ENCODE results near the gene TMEM138. TPM values are rescaled to one million over a fixed set of nuclear protein-coding genes. Genes with fewer than 3 reads are reported as not detected.

Gene TMEM138
- total RNA-seq, 2 donors from 2014 or later, result 17.9 to 35.4 TPM

DNA sequence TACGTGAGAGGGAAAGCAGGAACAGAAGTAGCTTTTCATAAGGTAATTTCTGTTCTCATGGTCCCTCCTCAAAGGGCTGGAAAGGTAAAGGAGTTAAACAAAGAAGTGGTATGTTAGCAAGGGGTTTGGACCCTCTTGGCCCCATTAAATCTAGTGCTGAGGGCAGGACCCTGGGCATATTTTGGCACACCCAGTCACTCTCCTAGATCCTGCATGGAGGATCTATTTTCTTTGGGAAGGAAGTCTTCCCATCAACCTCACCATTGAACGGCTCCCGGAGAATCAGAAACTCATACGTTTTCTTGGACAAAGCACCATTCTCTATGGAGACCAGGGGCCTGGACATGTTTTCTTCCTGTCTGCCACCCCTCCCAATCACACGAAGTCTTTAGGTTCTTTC lies 41.9 kb downstream of the TMEM138 start:
- Histone ChIP-seq H3K36me3 (peaks cover 7 to 18% of the 10 kb centered on the region in 2 donors), H3K27ac (no peak overlapping the region), H3K27me3 (replicated peaks; ENCODE audit: insufficient read depth) (no peaks in the 10 kb centered on the region), H3K9me3 (no peaks in the 10 kb centered on the region), H3K4me3 (no peak overlapping the region), H3K4me1 (replicated peaks) (peaks cover 3% of the 10 kb centered on the region)
- intact Hi-C loops (cut with DNase I), result no loop called here
- WGBS, result 53% methylated on average over 5 of the region's 5 CpGs
- no peak for DNase-seq (ENCODE audit: low spot score)
- no peak for TF ChIP-seq POLR2AphosphoS5 (IDR thresholded peaks at IDR 0.05)
- TF ChIP-seq POLR2A (IDR thresholded peaks at IDR 0.05), result no peak
- TF ChIP-seq, protein P1, sequence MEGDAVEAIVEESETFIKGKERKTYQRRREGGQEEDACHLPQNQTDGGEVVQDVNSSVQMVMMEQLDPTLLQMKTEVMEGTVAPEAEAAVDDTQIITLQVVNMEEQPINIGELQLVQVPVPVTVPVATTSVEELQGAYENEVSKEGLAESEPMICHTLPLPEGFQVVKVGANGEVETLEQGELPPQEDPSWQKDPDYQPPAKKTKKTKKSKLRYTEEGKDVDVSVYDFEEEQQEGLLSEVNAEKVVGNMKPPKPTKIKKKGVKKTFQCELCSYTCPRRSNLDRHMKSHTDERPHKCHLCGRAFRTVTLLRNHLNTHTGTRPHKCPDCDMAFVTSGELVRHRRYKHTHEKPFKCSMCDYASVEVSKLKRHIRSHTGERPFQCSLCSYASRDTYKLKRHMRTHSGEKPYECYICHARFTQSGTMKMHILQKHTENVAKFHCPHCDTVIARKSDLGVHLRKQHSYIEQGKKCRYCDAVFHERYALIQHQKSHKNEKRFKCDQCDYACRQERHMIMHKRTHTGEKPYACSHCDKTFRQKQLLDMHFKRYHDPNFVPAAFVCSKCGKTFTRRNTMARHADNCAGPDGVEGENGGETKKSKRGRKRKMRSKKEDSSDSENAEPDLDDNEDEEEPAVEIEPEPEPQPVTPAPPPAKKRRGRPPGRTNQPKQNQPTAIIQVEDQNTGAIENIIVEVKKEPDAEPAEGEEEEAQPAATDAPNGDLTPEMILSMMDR (IDR thresholded peaks at IDR 0.05), result no peak

DNA sequence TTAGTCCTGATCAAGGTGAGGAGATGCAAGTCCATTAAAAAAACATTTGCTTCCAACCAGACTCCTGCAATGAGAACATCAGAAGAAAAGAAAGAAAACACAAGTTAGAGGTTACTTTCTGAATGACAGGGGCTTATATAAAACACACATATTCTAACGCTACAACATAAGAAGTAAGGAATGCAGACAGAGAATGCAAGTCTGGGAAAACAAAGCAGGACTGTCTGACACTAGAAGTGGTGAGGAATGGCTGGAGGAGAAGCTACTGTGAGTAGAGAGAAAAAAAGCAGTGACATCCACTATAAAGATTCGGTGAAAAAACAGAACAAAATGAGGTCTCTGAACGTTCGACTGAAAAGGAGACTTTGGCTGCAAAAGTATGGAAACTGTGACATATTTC lies 42.5 kb downstream of the TMEM138 start:
- no peak for DNase-seq (ENCODE audit: low spot score)
- H3K4me3 ChIP-seq, result no peak overlapping the region
- no peak overlapping the region for H3K27ac ChIP-seq
- 66% methylated on average over 4 of the region's 4 CpGs for WGBS
- H3K27me3 ChIP-seq (replicated peaks; ENCODE audit: insufficient read depth), result no peaks in the 10 kb centered on the region
- no peak for TF ChIP-seq POLR2A (IDR thresholded peaks at IDR 0.05)
- TF ChIP-seq, protein P1 (IDR thresholded peaks at IDR 0.05), result no peak
- TF ChIP-seq POLR2AphosphoS5 (IDR thresholded peaks at IDR 0.05), result no peak
- H3K4me1 ChIP-seq (replicated peaks), result peaks cover 3% of the 10 kb centered on the region
- intact Hi-C loops (cut with DNase I), result no loop called here
- H3K9me3 ChIP-seq, result no peaks in the 10 kb centered on the region
- H3K36me3 ChIP-seq, result peaks cover 7 to 22% of the 10 kb centered on the region in 2 donors

DNA sequence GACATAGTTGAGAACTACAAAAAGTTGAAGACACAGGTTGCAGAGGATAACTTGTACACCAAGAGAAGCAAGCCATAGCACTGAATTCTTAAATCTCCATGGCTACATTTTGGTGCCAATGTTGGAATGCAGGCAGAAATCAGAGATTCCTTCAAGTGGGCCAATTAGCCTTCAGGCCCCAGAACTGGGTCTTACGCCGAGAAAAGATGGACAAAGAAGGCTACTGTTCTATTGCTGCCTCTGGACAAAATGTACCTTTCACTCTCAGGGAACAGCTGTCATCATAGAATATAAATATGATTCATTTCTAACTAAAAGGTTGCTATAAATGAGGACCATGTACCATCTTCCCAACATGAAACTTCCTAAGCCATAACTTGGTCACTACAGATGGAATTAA lies 43.9 kb downstream of the TMEM138 start:
- DNase-seq (ENCODE audit: low spot score), result no peak
- peaks cover 7 to 28% of the 10 kb centered on the region in 2 donors for H3K36me3 ChIP-seq
- no peak overlapping the region for H3K27ac ChIP-seq
- intact Hi-C loops (cut with DNase I), result no loop called here
- H3K9me3 ChIP-seq, result no peaks in the 10 kb centered on the region
- H3K4me1 ChIP-seq (replicated peaks), result peaks cover 3% of the 10 kb centered on the region
- no peak for TF ChIP-seq POLR2A (IDR thresholded peaks at IDR 0.05)
- TF ChIP-seq POLR2AphosphoS5 (IDR thresholded peaks at IDR 0.05), result no peak
- TF ChIP-seq, protein P1 (IDR thresholded peaks at IDR 0.05), result no peak
- H3K27me3 ChIP-seq (replicated peaks; ENCODE audit: insufficient read depth), result no peaks in the 10 kb centered on the region
- no peak overlapping the region for H3K4me3 ChIP-seq
- WGBS, result 75% methylated on average over 2 of the region's 2 CpGs

DNA sequence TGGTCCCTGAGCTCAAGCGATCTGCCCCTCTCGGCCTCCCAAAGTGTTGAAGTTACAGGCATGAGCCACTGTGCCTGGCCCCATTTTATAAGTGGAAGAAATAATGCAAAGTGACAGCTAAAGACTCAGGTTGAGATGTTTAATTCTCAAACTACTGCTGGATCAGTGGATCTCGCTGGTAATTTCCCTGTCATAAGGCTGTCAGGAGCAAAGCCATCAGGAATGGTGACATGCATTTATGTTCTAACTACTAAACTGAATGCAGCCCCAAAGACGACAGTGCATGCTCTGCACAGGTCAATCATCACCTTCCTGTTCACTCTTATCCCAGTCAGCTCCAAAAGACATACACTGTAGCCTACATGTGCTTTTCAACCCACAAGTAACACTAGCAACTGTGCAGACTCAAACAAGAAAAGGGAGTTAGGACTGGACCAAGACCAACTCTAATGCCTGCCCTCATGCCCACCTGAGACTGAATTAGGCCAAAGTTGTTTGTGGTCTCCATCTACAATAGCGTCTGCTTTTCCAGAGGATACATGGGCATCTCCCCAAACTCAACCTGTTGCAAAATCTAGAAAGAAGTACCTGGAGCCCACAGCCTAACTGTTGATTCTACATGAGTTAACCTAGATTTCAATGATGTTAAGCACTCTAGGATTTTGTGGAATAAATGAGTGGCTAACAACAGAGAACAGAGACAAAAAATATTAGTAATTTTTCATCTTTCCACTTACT lies 45.0 kb downstream of the TMEM138 start:
- Histone ChIP-seq H3K27ac (no peak overlapping the region), H3K4me1 (replicated peaks) (peaks cover 3% of the 10 kb centered on the region), H3K27me3 (replicated peaks; ENCODE audit: insufficient read depth) (no peaks in the 10 kb centered on the region), H3K4me3 (no peak overlapping the region), H3K9me3 (no peaks in the 10 kb centered on the region), H3K36me3 (peaks cover 12 to 33% of the 10 kb centered on the region in 2 donors)
- no peak for DNase-seq (ENCODE audit: low spot score)
- intact Hi-C loops (cut with DNase I), result no loop called here
- 93% methylated on average over 5 of the region's 5 CpGs for WGBS
- TF ChIP-seq POLR2AphosphoS5 (IDR thresholded peaks at IDR 0.05) (no peak), POLR2A (IDR thresholded peaks at IDR 0.05) (no peak)
- TF ChIP-seq, protein P1 (IDR thresholded peaks at IDR 0.05), result no peak

DNA sequence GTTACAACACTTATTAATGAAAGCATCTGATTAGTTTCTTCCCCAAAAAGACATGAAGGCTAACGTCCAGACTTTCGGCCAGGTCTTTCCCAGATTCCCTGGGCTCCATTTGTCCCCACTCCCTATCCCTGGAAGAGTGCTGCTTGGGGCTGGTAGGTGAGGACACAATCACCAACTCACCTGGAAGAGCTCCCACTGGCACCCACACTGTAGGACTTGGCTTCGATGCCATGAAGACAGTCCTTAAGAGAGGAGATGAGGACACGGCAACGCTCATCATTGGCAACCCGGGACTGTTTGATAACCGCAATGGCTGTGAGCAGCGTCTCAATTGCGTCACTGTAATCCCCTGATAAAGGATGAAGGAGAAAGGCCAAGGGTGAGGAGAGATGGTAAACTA lies 49.4 kb downstream of the TMEM138 start:
- no peak overlapping the region for H3K27ac ChIP-seq
- H3K36me3 ChIP-seq, result peaks cover 21 to 37% of the 10 kb centered on the region in 2 donors
- intact Hi-C loops (cut with DNase I), result no loop called here
- no peaks in the 10 kb centered on the region for H3K4me1 ChIP-seq (replicated peaks)
- H3K27me3 ChIP-seq (replicated peaks; ENCODE audit: insufficient read depth), result no peaks in the 10 kb centered on the region
- H3K9me3 ChIP-seq, result no peaks in the 10 kb centered on the region
- TF ChIP-seq POLR2A (IDR thresholded peaks at IDR 0.05) (no peak), POLR2AphosphoS5 (IDR thresholded peaks at IDR 0.05) (no peak)
- TF ChIP-seq, protein P1 (IDR thresholded peaks at IDR 0.05), result no peak
- no peak for DNase-seq (ENCODE audit: low spot score)
- 76% methylated on average over 9 of the region's 9 CpGs for WGBS
- H3K4me3 ChIP-seq, result no peak overlapping the region
